BJ (cell line): Measurements from ENCODE around the gene ATF2. TPM values are rescaled to one million over a fixed set of nuclear protein-coding genes. Genes with fewer than 3 reads are reported as not detected.

Experiments used
- CTCF ChIA-PET: fragments of 350-600 bp; formaldehyde crosslinking; extraction: SDS; loops from one replicate; lab custom pipeline; 2021; ENCODE audit warnings: antibody characterized with exemption, inconsistent platforms; lab: Yijun Ruan, JAX
- POLR2A ChIA-PET: fragments of 300-600 bp; sonication (Branson Sonifier 250); formaldehyde crosslinking; extraction: SDS; loops from one replicate; lab custom pipeline; 2021; ENCODE audit warnings: antibody characterized with exemption; lab: Charles Lee
- DNase-seq: peaks from one replicate; pipeline ENCODE4 v3.0.0-alpha.2; 2011; ENCODE audit warnings: low read depth
- H3K27me3 ChIP-seq: 2 replicates; pipeline ENCODE4 v1.6.0; 2011; ENCODE audit warnings: low read length; ENCODE audit not compliant: control insufficient read depth, insufficient read depth
- H3K36me3 ChIP-seq: 2 replicates; pipeline ENCODE4 v1.5.1; 2011; ENCODE audit warnings: low read length; ENCODE audit not compliant: control insufficient read depth, insufficient read depth
- H3K4me3 ChIP-seq: 2 replicates; pipeline ENCODE4 v1.5.1; 2011; ENCODE audit warnings: low read depth, mild to moderate bottlenecking, control low read depth, low read length
- CTCF ChIP-seq: IDR thresholded peaks from 2 replicates; pipeline ENCODE4 v1.5.1; 2011; ENCODE audit warnings: low read depth, mild to moderate bottlenecking, control low read depth, inconsistent platforms, low read length, moderate library complexity; ENCODE audit not compliant: insufficient read depth
- polyA plus RNA-seq: library from polyadenylated mRNA; depleted of rRNA; stranded (reverse); fragments of >200 nt; gene quantifications from 2 replicates; pipeline ENCODE4 v1.2.3, GENCODE V29; 2011

ATF2 gene
- polyA plus RNA-seq, 1 experiment: 60.6 TPM

- H3K27me3 ChIP-seq: no peaks in the 10 kb centered on the region
- ChIA-PET CTCF (interaction anchor here (0.6 to 1.0 kb wide), 2 partner anchors 14 to 20 kb away, joined by 3 read pairs; no protein-coding TSS in a partner anchor), POLR2A (no interaction called here)
- no peak for TF ChIP-seq CTCF
- no peaks in the 10 kb centered on the region for H3K36me3 ChIP-seq
- no peak for DNase-seq
- no peak overlapping the region for H3K4me3 ChIP-seq
Observed at GRCh38 chr2:175035806-175036205, 132.2 kb downstream of the ATF2 start.

GRCh38 chr2:175034716-175035115 lies 133.3 kb downstream of the ATF2 start:
- CTCF ChIA-PET: no interaction called here

GRCh38 chr2:175030380-175031271 lies 137.4 kb downstream of the ATF2 start:
- peak; percentile 53 for TF ChIP-seq CTCF
- CTCF ChIA-PET: interaction anchor here (0.5 to 2.7 kb wide), 12 partner anchors 8 to 335 kb away, joined by 3 to 12 read pairs (median 3); no protein-coding TSS in a partner anchor
- DNase-seq: no peak
- no peak overlapping the region for H3K4me3 ChIP-seq
- H3K27me3 ChIP-seq: no peaks in the 10 kb centered on the region
- POLR2A ChIA-PET: interaction anchor here (0.6 kb wide), 1 partner anchor 1450 kb away, joined by 9 read pairs; no protein-coding TSS in a partner anchor
- H3K36me3 ChIP-seq: no peaks in the 10 kb centered on the region

More at GRCh38 chr2:175034716-175035115, 133.3 kb downstream of the ATF2 start:
- POLR2A ChIA-PET: no interaction called here
- no peaks in the 10 kb centered on the region for H3K27me3 ChIP-seq
- DNase-seq: no peak
- TF ChIP-seq CTCF: no peak
- no peak overlapping the region for H3K4me3 ChIP-seq
- H3K36me3 ChIP-seq: no peaks in the 10 kb centered on the region

- H3K36me3 ChIP-seq: no peaks in the 10 kb centered on the region
- ChIA-PET POLR2A (no interaction called here), CTCF (interaction anchor here (0.6 to 2.0 kb wide), 3 partner anchors 148 to 302 kb away, joined by 3 to 4 read pairs (median 4); no protein-coding TSS in a partner anchor)
- no peak for DNase-seq
- no peak for TF ChIP-seq CTCF
- H3K27me3 ChIP-seq: no peaks in the 10 kb centered on the region
- no peak overlapping the region for H3K4me3 ChIP-seq
Observed at GRCh38 chr2:175027755-175028154, 140.2 kb downstream of the ATF2 start.

GRCh38 chr2:175026385-175026784 lies 141.6 kb downstream of the ATF2 start:
- ChIA-PET POLR2A (no interaction called here), CTCF (interaction anchor here (0.7 to 1.2 kb wide), 3 partner anchors 12 to 1906 kb away, joined by 3 to 4 read pairs (median 4); no protein-coding TSS in a partner anchor)
- H3K4me3 ChIP-seq: no peak overlapping the region
- TF ChIP-seq CTCF: no peak
- no peak for DNase-seq
- H3K36me3 ChIP-seq: no peaks in the 10 kb centered on the region
- H3K27me3 ChIP-seq: no peaks in the 10 kb centered on the region
